Bronchial epithelial cell (primary cell): ENCODE measurements around the gene SERTAD1. TPM values are rescaled to one million over a fixed set of nuclear protein-coding genes. Genes with fewer than 3 reads are reported as not detected.

Experiments
- DNase-seq: peaks from one replicate; pipeline ENCODE4 v3.0.0-alpha.2; 2010; ENCODE audit warnings: low read depth
- FAIRE-seq: peaks from 2 replicates; lab custom pipeline; 2011; peaks lifted over from hg19 to GRCh38; lab: Jason Lieb, UNC
- H3K27me3 ChIP-seq: 2 replicates; pipeline ENCODE4 v1.5.1; 2011; ENCODE audit warnings: low read length; ENCODE audit not compliant: control insufficient read depth, insufficient read depth
- H3K36me3 ChIP-seq: 2 replicates; pipeline ENCODE4 v1.5.1; 2011; ENCODE audit warnings: low read length; ENCODE audit not compliant: control insufficient read depth, insufficient read depth
- H3K4me3 ChIP-seq: 2 replicates; pipeline ENCODE4 v1.5.1; 2011; ENCODE audit warnings: mild to moderate bottlenecking, low read depth, low read length, control low read depth
- total RNA-seq: library from RNA; depleted of rRNA; stranded (reverse); fragments of >200 nt; gene quantifications from 2 replicates; pipeline ENCODE4 v1.2.1, GENCODE V29; 2014
- TF ChIP-seq, protein P1 (sequence below): IDR thresholded peaks from 2 replicates; pipeline ENCODE4 v1.5.1; 2011; ENCODE audit warnings: mild to moderate bottlenecking, moderate library complexity, low read length, control low read depth, inconsistent platforms; ENCODE audit not compliant: insufficient read depth, severe bottlenecking

The SERTAD1 gene
- total RNA-seq, 1 donor from 2014 or later = 41.6 TPM

DNA sequence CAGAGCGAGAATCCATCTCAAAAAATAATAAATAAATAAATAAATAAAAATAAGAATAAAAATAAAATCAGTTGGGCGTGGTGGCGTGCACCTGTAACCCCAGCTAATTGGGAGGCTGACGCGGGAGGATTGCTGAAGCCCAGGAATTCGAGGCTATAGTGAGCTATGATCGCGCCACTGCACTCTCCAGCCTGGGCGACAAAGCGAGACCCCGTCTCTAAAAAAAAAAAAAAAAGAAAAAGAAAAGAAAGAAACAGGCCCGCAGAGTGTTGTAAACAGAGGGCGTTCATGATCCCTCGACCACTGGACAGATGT lies 5.4 kb downstream of the SERTAD1 start:
- DNase-seq (no peak), FAIRE-seq (no peak)
- TF ChIP-seq, protein P1, sequence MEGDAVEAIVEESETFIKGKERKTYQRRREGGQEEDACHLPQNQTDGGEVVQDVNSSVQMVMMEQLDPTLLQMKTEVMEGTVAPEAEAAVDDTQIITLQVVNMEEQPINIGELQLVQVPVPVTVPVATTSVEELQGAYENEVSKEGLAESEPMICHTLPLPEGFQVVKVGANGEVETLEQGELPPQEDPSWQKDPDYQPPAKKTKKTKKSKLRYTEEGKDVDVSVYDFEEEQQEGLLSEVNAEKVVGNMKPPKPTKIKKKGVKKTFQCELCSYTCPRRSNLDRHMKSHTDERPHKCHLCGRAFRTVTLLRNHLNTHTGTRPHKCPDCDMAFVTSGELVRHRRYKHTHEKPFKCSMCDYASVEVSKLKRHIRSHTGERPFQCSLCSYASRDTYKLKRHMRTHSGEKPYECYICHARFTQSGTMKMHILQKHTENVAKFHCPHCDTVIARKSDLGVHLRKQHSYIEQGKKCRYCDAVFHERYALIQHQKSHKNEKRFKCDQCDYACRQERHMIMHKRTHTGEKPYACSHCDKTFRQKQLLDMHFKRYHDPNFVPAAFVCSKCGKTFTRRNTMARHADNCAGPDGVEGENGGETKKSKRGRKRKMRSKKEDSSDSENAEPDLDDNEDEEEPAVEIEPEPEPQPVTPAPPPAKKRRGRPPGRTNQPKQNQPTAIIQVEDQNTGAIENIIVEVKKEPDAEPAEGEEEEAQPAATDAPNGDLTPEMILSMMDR = no peak
- peak overlapping the region; percentile 71 for H3K4me3 ChIP-seq
- no peaks in the 10 kb centered on the region for H3K27me3 ChIP-seq
- peaks cover 12% of the 10 kb centered on the region for H3K36me3 ChIP-seq

DNA sequence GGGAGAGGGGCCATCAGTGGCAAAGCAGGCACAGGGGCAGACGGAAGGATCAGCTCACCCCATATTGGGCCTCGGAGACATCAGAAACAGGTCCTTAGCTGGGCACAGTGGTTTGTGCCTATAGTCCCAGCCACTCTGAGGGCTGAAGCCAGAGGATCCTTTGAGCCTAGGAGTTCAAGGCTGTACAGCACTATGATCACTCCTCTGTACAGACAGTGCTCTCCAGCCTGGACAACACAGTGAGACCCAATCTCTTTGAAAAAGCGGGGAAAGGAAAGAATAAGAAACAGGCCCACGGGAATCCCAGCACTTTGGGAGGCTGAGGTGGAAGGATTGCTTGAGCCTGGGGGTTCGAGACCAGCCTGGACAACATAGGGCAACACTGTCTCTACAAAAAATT lies 6.0 kb downstream of the SERTAD1 start:
- DNase-seq = no peak
- H3K27me3 ChIP-seq = no peaks in the 10 kb centered on the region
- H3K36me3 ChIP-seq = peaks cover 12% of the 10 kb centered on the region
- H3K4me3 ChIP-seq = no peak overlapping the region
- FAIRE-seq = no peak
- TF ChIP-seq, protein P1 = no peak

DNA sequence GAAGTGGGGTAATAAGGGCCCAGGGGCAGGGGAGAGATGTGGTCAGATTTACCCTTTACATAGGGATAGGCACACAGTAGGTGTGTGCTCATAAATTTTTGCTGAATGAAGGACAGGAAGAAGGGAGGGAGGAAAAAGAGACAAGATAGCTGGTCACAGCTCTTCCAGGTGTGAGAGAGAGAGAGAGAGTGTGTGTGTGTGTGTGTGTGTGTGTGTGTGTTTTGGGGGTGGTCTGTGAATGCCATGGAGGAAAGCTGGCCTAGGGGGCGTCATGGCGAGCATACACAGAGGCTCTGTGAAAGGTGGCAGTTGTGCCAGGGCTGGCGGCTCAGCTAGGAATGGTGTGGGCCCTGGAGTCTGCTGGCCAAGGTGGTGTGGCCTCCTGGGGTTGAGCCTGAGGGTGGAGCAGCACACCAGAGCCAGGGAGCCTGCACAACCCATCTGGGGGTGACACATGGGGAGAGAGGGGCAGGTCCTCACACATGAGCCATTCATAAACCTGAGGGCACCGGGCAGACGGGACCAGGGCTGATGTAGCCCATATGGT lies 6.7 kb downstream of the SERTAD1 start:
- Histone ChIP-seq H3K4me3 (no peak overlapping the region), H3K27me3 (no peaks in the 10 kb centered on the region), H3K36me3 (peaks cover 12% of the 10 kb centered on the region)
- FAIRE-seq (no peak), DNase-seq (no peak)
- TF ChIP-seq, protein P1 = no peak

DNA sequence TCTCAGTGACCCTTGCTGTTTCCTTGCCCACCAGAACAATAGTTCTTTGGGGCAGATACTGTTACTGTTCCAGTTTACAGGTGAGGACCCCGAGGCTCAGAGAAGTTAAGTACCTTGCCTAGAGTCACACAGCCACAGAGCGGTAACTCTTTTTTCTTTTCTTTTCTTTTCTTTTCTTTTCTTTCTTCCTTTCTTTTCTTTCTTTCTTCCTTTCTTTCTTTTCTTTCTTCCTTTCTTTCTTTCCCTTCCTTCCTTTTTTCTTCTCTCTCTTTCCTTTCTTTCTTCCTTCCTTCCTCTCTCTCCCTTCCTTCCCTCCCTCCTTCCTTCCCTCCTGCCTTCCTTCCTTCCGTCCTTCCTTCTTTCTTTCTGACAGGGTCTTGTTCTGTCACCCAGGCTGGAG lies 7.8 kb downstream of the SERTAD1 start:
- H3K27me3 ChIP-seq = no peaks in the 10 kb centered on the region
- H3K36me3 ChIP-seq = peaks cover 8% of the 10 kb centered on the region
- DNase-seq (no peak), FAIRE-seq (no peak)
- TF ChIP-seq, protein P1 = no peak
- no peak overlapping the region for H3K4me3 ChIP-seq

DNA sequence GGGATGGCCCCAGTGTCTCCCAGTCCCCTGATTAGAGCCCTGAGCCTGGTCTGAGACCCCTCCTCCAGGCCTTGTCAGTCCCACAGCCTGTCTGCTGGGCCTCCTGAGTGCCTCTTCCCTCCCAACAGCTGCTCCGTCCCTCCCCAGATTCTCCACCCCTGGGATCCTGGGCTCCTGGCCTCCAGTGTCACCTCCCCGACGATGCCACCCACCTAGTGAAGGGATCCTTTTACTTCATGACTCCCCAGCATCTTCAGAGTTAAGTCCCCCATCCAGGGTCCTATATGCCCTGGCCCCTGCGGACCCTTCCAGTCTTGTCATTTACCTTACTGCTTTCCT lies 8.2 kb downstream of the SERTAD1 start:
- H3K4me3 ChIP-seq = no peak overlapping the region
- FAIRE-seq (no peak), DNase-seq (no peak)
- H3K27me3 ChIP-seq = no peaks in the 10 kb centered on the region
- TF ChIP-seq, protein P1 = no peak
- H3K36me3 ChIP-seq = peaks cover 4% of the 10 kb centered on the region

DNA sequence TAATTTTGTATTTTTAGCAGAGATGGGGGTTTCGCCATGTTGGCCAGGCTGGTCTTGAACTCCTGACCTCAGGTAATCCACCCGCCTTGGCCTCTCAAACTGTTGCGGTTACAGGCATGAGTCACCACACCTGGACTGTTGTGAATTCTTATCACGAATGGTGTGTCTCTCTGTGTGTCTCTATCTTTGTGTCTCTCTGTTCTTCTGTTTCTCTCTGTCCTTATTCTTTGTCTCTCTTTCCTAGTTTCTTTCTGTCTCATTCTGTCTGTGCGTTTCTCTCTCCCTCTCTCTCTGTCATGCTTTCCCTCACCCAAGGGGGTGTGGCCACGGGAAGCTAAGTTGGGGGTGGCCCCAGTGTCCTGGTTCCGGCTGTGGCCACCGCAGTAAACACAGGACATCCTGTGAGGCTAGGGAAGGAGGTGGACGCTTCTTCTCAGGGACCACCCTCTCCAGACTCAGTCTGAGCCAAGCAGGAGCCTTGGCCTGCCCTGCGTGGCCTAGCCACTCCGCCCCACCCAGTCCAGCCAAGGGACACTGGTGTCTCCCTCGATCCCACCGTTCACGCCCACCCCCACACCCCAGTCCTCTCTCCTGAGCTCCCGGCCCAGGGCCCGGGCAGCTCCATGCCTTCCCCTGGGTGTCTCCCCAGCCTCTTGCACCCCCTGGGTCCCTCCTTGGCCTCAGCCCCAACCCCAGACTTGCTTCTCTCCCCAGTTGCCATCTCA lies 8.7 kb downstream of the SERTAD1 start:
- TF ChIP-seq, protein P1 = no peak
- FAIRE-seq (no peak), DNase-seq (peak; percentile 40)
- H3K27me3 ChIP-seq = no peaks in the 10 kb centered on the region
- H3K36me3 ChIP-seq = no peaks in the 10 kb centered on the region
- no peak overlapping the region for H3K4me3 ChIP-seq
